Measurements from ENCODE around the gene TMEM200B. TPM values are rescaled to one million over a fixed set of nuclear protein-coding genes. Genes with fewer than 3 reads are reported as not detected.

Gene TMEM200B
- total and polyA plus RNA-seq, 2 donors (not counting 1 experiment from before 2014, with no cell fraction given), result not detected

DNA sequence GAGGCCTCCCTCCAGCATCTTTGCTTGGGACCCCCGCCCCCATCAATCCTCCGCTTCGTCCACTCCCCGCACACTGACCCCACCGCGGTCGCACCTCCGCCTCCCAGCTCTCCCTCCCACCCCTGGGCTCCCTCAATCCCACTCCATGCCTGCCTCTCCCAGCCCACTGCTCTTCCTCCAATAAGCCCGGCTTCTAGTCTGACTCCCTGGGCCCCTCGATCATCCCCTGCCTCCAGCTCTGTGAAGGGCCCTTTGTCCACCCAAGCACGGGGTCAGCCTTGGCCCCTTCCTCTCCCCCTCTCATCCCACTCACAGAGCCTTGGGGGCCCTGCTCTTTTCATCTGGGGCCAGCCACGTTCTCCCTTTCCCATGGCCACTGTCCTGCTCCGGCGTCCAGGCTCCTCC is 1.5 kb upstream of the TMEM200B start:
- WGBS (ENCODE audit: insufficient coverage), result 87% methylated on average over 11 of the region's 14 CpGs
- peak overlapping the region; percentile 100 for H3K4me2 ChIP-seq (replicated peaks; ENCODE audit: low read depth, low read length, poor library complexity, severe bottlenecking)
- TF ChIP-seq, protein P1, sequence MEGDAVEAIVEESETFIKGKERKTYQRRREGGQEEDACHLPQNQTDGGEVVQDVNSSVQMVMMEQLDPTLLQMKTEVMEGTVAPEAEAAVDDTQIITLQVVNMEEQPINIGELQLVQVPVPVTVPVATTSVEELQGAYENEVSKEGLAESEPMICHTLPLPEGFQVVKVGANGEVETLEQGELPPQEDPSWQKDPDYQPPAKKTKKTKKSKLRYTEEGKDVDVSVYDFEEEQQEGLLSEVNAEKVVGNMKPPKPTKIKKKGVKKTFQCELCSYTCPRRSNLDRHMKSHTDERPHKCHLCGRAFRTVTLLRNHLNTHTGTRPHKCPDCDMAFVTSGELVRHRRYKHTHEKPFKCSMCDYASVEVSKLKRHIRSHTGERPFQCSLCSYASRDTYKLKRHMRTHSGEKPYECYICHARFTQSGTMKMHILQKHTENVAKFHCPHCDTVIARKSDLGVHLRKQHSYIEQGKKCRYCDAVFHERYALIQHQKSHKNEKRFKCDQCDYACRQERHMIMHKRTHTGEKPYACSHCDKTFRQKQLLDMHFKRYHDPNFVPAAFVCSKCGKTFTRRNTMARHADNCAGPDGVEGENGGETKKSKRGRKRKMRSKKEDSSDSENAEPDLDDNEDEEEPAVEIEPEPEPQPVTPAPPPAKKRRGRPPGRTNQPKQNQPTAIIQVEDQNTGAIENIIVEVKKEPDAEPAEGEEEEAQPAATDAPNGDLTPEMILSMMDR (IDR thresholded peaks at IDR 0.05), result no peak
- no peak for TF ChIP-seq EZH2 (IDR thresholded peaks at IDR 0.05; ENCODE audit: borderline replicate concordance, insufficient read depth, low read depth, low read length, poor library complexity, severe bottlenecking)

More for the DNA sequence above, 1.5 kb upstream of the TMEM200B start:
- H4K20me1 ChIP-seq (ENCODE audit: control insufficient read depth, insufficient read depth, low read length, poor library complexity, severe bottlenecking), result peaks cover 29% of the 10 kb centered on the region
- ChIA-PET POLR2A (no interaction called here), CTCF (no interaction called here)
- H3K4me3 Mint-ChIP-seq, result peak overlapping the region; percentile 85
- no peaks in the 10 kb centered on the region for H3K79me2 ChIP-seq (ENCODE audit: control insufficient read depth, insufficient read depth, low read length)
- peaks cover 31 to 32% of the 10 kb centered on the region in 2 donors for H3K4me1 ChIP-seq (ENCODE audit: control insufficient read depth in 2 of 2, insufficient read depth in 2 of 2, low read length in 2 of 2)
- peaks cover 0 to 52% (median 17%) of the 10 kb centered on the region in 4 experiments for H3K27me3 ChIP-seq (replicated peaks in 1 of 4; ENCODE audit: control extremely low read depth in 1 of 4, control insufficient read depth in 3 of 4, insufficient read depth in 4 of 4, low read length in 3 of 4)
- DNase-seq (no peak), ATAC-seq (ENCODE audit: low read depth) (no peak)
- peak overlapping the region; percentile 47 for H3K27ac Mint-ChIP-seq
- H3K9ac ChIP-seq (ENCODE audit: low read length), result peak overlapping the region; percentile 72
- intact Hi-C loops (cut with micrococcal nuclease), result no loop called here
- no peak overlapping the region for H3K27ac ChIP-seq (ENCODE audit: low read length in 2 of 2)
- peaks cover 0 to 15% (median 0%) of the 10 kb centered on the region in 3 donors for H3K9me3 ChIP-seq (ENCODE audit: control extremely low read depth in 1 of 3, control insufficient read depth in 2 of 3, insufficient read depth in 1 of 3, low read length in 2 of 3)
- H3K4me1 Mint-ChIP-seq, result peaks cover 18% of the 10 kb centered on the region
- H3K27me3 Mint-ChIP-seq, result peaks cover 13% of the 10 kb centered on the region
- H3K4me3 ChIP-seq (ENCODE audit: control extremely low read depth in 1 of 5, extremely low read depth in 1 of 5, insufficient read depth in 1 of 5, low read depth in 2 of 5, low read length in 4 of 5), result peak overlapping the region in 1 of 5 experiments; percentile 66
- peak overlapping the region; percentile 74 for H2AFZ ChIP-seq (ENCODE audit: insufficient read depth, low read depth, low read length, poor library complexity, severe bottlenecking)
- H3K36me3 ChIP-seq (replicated peaks in 1 of 2; ENCODE audit: control extremely low read depth in 1 of 2, control insufficient read depth in 1 of 2, extremely low read depth in 1 of 2, insufficient read depth in 2 of 2, low read length in 1 of 2), result no peaks in the 10 kb centered on the region
- no peaks in the 10 kb centered on the region for H3K9me3 Mint-ChIP-seq (ENCODE audit: insufficient read depth)

Measured in B cell (primary cell).